HepG2 (cell line): ENCODE results near the gene TFAP2E. TPM values are rescaled to one million over a fixed set of nuclear protein-coding genes. Genes with fewer than 3 reads are reported as not detected.

Source experiments
- CCAR2 ChIP-seq: fragments of 200-400 bp; formaldehyde crosslinking; optimal IDR thresholded peaks from 2 replicates; pipeline ENCODE3; 2018; ENCODE audit warnings: low read depth, mild to moderate bottlenecking, low read length, moderate library complexity
- CEBPG ChIP-seq: IDR thresholded peaks from 2 replicates; pipeline ENCODE4 v1.6.1; 2016
- CENPT ChIP-seq: sonication (generic); formaldehyde crosslinking; IDR thresholded peaks from 2 replicates; pipeline ENCODE4 v1.8.0; 2022; ENCODE audit warnings: low read depth, mild to moderate bottlenecking, moderate library complexity, missing genetic modification reagents
- FOXA3 ChIP-seq: IDR thresholded peaks from 2 replicates; pipeline ENCODE4 v1.6.1; 2016; ENCODE audit warnings: missing genetic modification reagents, missing compliant biosample characterization
- HNF4G ChIP-seq, 2 experiments: sonication (generic) in 1 of 2; formaldehyde crosslinking in 1 of 2; IDR thresholded peaks; 2 replicates each; pipeline versions ENCODE4 v1.4.0 to v1.6.1; 2011 to 2020; ENCODE audit warnings: borderline replicate concordance in 2 of 2, low read depth in 2 of 2, mild to moderate bottlenecking in 2 of 2, low read length in 1 of 2, missing genetic modification reagents in 1 of 2, moderate library complexity in 1 of 2
- JUN ChIP-seq: sonication (generic); formaldehyde crosslinking; IDR thresholded peaks from 2 replicates; pipeline ENCODE4 v1.4.0; 2020; ENCODE audit warnings: mild to moderate bottlenecking, missing genetic modification reagents
- KAT2B ChIP-seq: fragments of 150-350 bp; IDR thresholded peaks from 2 replicates; pipeline ENCODE4 v1.6.1; 2014; ENCODE audit warnings: low read depth, low read length, borderline replicate concordance
- KDM5B ChIP-seq: sonication (generic); formaldehyde crosslinking; IDR thresholded peaks from 2 replicates; pipeline ENCODE4 v1.4.0; 2020; ENCODE audit warnings: missing genetic modification reagents, mild to moderate bottlenecking, borderline replicate concordance
- KMT2B ChIP-seq: IDR thresholded peaks from 2 replicates; pipeline ENCODE4 v1.6.1; 2016; ENCODE audit warnings: missing genetic modification reagents, missing compliant biosample characterization
- MXD4 ChIP-seq: IDR thresholded peaks from 2 replicates; pipeline ENCODE4 v1.6.1; 2016; ENCODE audit warnings: mild to moderate bottlenecking, missing biosample characterization, missing genetic modification reagents
- NFE2L1 ChIP-seq: sonication (generic); formaldehyde crosslinking; IDR thresholded peaks from 2 replicates; pipeline ENCODE4 v1.4.0; 2020; ENCODE audit warnings: missing genetic modification reagents, mild to moderate bottlenecking, borderline replicate concordance
- PHF20 ChIP-seq: sonication (generic); formaldehyde crosslinking; IDR thresholded peaks from 2 replicates; pipeline ENCODE4 v1.5.0; 2020; ENCODE audit warnings: mild to moderate bottlenecking, missing genetic modification reagents
- RBM39 ChIP-seq: fragments of 200-400 bp; formaldehyde crosslinking; IDR thresholded peaks from one replicate; pipeline ENCODE4 v1.6.1; 2018; ENCODE audit warnings: antibody characterized with exemption, mild to moderate bottlenecking, low read depth, low read length; ENCODE audit not compliant: poor library complexity, severe bottlenecking
- SRSF1 ChIP-seq: fragments of 200-400 bp; formaldehyde crosslinking; optimal IDR thresholded peaks from 2 replicates; pipeline ENCODE3; 2017; ENCODE audit warnings: mild to moderate bottlenecking, low read depth, low read length, moderate library complexity
- SUZ12 ChIP-seq: fragments of 150-350 bp; IDR thresholded peaks from 2 replicates; pipeline ENCODE4 v1.6.1; 2014; ENCODE audit warnings: low read depth, low read length
- TAF1 ChIP-seq: sonication (generic); formaldehyde crosslinking; IDR thresholded peaks from 2 replicates; pipeline ENCODE4 v1.4.0; 2020; ENCODE audit warnings: missing genetic modification reagents
- ZNF446 ChIP-seq: sonication (generic); formaldehyde crosslinking; IDR thresholded peaks from 2 replicates; pipeline ENCODE4 v1.5.0; 2020; ENCODE audit warnings: mild to moderate bottlenecking, missing genetic modification reagents
- ZNF670 ChIP-seq: sonication (generic); formaldehyde crosslinking; IDR thresholded peaks from 2 replicates; pipeline ENCODE4 v1.8.0; 2022; ENCODE audit warnings: mild to moderate bottlenecking, missing genetic modification reagents, borderline replicate concordance
- ZNF777 ChIP-seq: sonication (generic); formaldehyde crosslinking; IDR thresholded peaks from 2 replicates; pipeline ENCODE4 v1.4.0; 2020; ENCODE audit warnings: missing genetic modification reagents
- ZNF788 ChIP-seq: sonication (generic); formaldehyde crosslinking; IDR thresholded peaks from 2 replicates; pipeline ENCODE4 v1.5.0; 2020; ENCODE audit warnings: mild to moderate bottlenecking, missing genetic modification reagents, borderline replicate concordance
- ZSCAN12 ChIP-seq: sonication (generic); formaldehyde crosslinking; IDR thresholded peaks from 2 replicates; pipeline ENCODE4 v1.9.0; 2021; ENCODE audit warnings: mild to moderate bottlenecking, missing genetic modification reagents
- polyA plus RNA-seq, 8 experiments: library from polyadenylated mRNA; depleted of rRNA in 3 of 8; stranded (reverse) in 7 of 8; unstranded in 1 of 8; fragments of >200 nt; fragmentation: Illumina TruSeq in 4 of 8; extraction: Trizol in 4 of 8; gene quantifications; 2 replicates each; pipeline versions ENCODE4 v1.2.1 to v1.2.3, GENCODE V29; 2011 to 2016; ENCODE audit warnings: low read depth in 4 of 8, missing spikeins in 1 of 8, mixed read lengths in 1 of 8; ENCODE audit not compliant: insufficient read depth in 1 of 8
- total RNA-seq, 5 experiments: library from RNA; depleted of rRNA; stranded (reverse); fragments of >200 nt; fragmentation: Illumina TruSeq; extraction: Trizol; gene quantifications; 2 replicates each; pipeline ENCODE4 v1.2.3, GENCODE V29; 2016; ENCODE audit warnings: low read depth in 1 of 5
- TF ChIP-seq, protein P1 (sequence below): sonication (generic); formaldehyde crosslinking; IDR thresholded peaks from 2 replicates; pipeline ENCODE4 v1.5.0; 2020; ENCODE audit warnings: missing genetic modification reagents
- TF ChIP-seq, protein P2 (sequence below), 2 experiments: sonication (generic) in 1 of 2; formaldehyde crosslinking in 1 of 2; IDR thresholded peaks; 2 replicates each; pipeline versions ENCODE4 v1.5.1 to v1.6.1; 2011 to 2020; ENCODE audit warnings: borderline replicate concordance in 1 of 2, low read depth in 1 of 2, low read length in 1 of 2, mild to moderate bottlenecking in 1 of 2, missing genetic modification reagents in 1 of 2, moderate library complexity in 1 of 2
- TF ChIP-seq, protein P3 (sequence below): sonication (generic); formaldehyde crosslinking; IDR thresholded peaks from 2 replicates; pipeline ENCODE4 v1.5.0; 2020; ENCODE audit warnings: missing genetic modification reagents, mild to moderate bottlenecking, borderline replicate concordance
- TF ChIP-seq, protein P4 (sequence below): sonication (generic); formaldehyde crosslinking; conservative IDR thresholded peaks from 2 replicates; pipeline ENCODE4 v1.8.0; 2022; ENCODE audit warnings: low read depth, missing genetic modification reagents

Gene TFAP2E
- total and polyA plus RNA-seq, 2 of the 13 experiments (the other 11 are each of a cell fraction or from before 2014, with no cell fraction given) = 0.31 to 0.41 TPM

GRCh38 chr1:35575416-35575958, 2.4 kb downstream of the TFAP2E start (continued):
- TF ChIP-seq CENPT (CRISPR knock-in tag) (no peak), KMT2B (no peak), HNF4G (IDR thresholded peaks at IDR 0.05; ENCODE audit: borderline replicate concordance, low read depth, low read length) (peak; percentile 41; the same call in 1 of the 2 replicates), HNF4G (CRISPR knock-in tag; IDR thresholded peaks at IDR 0.05; ENCODE audit: borderline replicate concordance, low read depth) (no peak), ZNF788 (CRISPR knock-in tag) (no peak), FOXA3 (CRISPR knock-in tag) (peak; percentile 56), ZNF446 (CRISPR knock-in tag) (no peak), RBM39 (no peak), ZNF670 (CRISPR knock-in tag) (no peak), MXD4 (CRISPR knock-in tag) (no peak), NFE2L1 (no peak), KDM5B (CRISPR knock-in tag) (no peak), TAF1 (CRISPR knock-in tag) (no peak), JUN (0 out of 2 replicates have a peak, but pooled peaks have one; percentile 5), ZNF777 (CRISPR knock-in tag) (peak; percentile 43; the same call in 1 of the 2 replicates), SUZ12 (no peak), ZSCAN12 (CRISPR knock-in tag) (no peak), KAT2B (no peak), SRSF1 (no peak), CEBPG (CRISPR knock-in tag) (peak; percentile 47; the same call in 1 of the 2 replicates), PHF20 (no peak), CCAR2 (no peak)
- TF ChIP-seq, protein P1, sequence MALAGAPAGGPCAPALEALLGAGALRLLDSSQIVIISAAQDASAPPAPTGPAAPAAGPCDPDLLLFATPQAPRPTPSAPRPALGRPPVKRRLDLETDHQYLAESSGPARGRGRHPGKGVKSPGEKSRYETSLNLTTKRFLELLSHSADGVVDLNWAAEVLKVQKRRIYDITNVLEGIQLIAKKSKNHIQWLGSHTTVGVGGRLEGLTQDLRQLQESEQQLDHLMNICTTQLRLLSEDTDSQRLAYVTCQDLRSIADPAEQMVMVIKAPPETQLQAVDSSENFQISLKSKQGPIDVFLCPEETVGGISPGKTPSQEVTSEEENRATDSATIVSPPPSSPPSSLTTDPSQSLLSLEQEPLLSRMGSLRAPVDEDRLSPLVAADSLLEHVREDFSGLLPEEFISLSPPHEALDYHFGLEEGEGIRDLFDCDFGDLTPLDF (CRISPR knock-in tag) = no peak
- TF ChIP-seq, protein P2, sequence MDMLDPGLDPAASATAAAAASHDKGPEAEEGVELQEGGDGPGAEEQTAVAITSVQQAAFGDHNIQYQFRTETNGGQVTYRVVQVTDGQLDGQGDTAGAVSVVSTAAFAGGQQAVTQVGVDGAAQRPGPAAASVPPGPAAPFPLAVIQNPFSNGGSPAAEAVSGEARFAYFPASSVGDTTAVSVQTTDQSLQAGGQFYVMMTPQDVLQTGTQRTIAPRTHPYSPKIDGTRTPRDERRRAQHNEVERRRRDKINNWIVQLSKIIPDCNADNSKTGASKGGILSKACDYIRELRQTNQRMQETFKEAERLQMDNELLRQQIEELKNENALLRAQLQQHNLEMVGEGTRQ (IDR thresholded peaks at IDR 0.05; ENCODE audit: low read depth, low read length) = no peak
- TF ChIP-seq, protein P2 (CRISPR knock-in tag; IDR thresholded peaks at IDR 0.05; ENCODE audit: borderline replicate concordance) = no peak
- TF ChIP-seq, protein P3, sequence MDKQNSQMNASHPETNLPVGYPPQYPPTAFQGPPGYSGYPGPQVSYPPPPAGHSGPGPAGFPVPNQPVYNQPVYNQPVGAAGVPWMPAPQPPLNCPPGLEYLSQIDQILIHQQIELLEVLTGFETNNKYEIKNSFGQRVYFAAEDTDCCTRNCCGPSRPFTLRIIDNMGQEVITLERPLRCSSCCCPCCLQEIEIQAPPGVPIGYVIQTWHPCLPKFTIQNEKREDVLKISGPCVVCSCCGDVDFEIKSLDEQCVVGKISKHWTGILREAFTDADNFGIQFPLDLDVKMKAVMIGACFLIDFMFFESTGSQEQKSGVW (CRISPR knock-in tag) = no peak
- TF ChIP-seq, protein P4, sequence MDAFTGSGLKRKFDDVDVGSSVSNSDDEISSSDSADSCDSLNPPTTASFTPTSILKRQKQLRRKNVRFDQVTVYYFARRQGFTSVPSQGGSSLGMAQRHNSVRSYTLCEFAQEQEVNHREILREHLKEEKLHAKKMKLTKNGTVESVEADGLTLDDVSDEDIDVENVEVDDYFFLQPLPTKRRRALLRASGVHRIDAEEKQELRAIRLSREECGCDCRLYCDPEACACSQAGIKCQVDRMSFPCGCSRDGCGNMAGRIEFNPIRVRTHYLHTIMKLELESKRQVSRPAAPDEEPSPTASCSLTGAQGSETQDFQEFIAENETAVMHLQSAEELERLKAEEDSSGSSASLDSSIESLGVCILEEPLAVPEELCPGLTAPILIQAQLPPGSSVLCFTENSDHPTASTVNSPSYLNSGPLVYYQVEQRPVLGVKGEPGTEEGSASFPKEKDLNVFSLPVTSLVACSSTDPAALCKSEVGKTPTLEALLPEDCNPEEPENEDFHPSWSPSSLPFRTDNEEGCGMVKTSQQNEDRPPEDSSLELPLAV (CRISPR knock-in tag) = no peak
